CD4-positive, alpha-beta T cell treated with Interleukin-12 subunit alpha and Interleukin-12 subunit beta, for 1 hour (primary cell): ENCODE data around the gene PHYHIPL.

ENCODE experiments used
- DNase-seq: peaks from one replicate; pipeline ENCODE4 v3.0.0-alpha.2; 2020

PHYHIPL gene

DNA sequence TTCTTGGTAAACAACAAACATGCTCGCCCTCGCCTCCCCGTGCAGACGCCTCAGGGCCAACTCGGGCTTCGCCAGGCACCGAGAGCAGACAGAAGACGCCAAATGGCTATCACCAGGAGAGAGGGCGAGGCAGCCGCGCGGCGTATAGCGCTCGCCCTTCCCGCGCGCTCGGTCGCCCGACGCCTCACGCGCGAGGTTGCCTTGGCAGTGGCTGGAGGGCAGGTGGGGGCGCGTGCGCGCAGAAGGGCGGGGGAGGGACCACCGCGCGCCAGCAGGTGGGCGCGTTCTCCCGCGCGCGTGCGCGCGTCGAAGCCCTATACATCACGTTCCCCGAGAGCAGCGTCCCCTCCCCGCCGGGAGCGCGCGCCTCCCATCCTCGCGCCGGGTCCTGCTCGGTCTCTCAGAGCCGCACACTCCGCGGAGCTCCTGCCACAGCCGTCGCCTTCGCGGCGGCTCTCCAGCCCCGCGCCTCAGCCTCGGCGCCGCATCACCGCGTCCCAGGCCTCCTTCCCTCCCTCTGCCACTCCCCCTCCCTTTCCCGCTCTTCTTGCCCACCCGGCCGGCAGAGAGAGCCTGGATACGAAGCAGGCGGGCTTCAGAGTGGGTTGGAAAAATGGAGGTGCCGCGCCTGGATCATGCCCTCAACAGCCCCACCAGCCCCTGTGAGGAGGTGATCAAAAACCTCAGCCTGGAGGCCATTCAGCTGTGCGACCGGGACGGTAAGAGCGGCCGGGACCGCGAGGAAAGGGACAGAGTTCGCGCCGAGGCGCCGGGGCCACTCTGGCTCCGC is at the start of gene PHYHIPL:
PHYHIPL (plus strand) TSS at position 403 of the 790 bp plus-strand sequence; CDS start at position 614, 211 bp downstream.
- DNase-seq, result no peak

DNA sequence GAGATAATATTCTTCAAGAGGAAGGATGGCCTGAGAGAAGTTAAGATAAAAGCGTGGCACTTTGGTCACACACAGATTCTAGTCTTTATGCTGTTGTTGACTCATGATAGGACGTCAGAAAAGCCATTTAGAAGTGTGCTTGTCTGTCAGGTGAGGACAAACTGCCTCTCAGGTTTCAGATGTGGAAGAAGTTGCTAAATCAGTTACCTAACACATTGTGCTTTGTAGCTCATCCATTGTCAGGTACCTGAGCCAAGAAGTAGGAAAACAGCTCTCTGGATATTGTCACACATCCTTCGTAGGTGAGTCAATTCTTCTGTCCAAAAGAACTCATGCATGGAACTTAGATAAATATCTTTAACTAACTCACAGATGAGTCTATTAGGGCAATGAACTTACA is 49.5 kb upstream of the PHYHIPL start:
- DNase-seq, result no peak

DNA sequence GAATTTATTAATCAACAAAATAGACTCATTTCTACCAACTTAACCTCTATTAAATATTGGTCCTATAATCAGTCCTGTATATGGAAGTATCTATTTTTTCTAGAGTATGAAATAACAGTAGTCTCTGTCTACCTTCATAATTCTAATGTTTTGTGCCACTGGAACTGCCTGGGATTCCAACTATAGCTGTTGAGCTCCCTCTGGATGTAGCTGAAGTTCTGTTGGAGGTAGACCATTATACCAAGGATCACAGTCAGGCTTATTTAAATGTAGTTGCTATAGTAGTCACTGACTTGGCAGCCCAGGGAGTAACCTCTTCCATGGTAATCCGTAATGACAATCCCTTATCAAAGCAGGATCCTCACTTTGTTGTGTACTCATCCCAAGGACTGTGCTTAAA is 48.5 kb upstream of the PHYHIPL start:
- DNase-seq, result no peak

DNA sequence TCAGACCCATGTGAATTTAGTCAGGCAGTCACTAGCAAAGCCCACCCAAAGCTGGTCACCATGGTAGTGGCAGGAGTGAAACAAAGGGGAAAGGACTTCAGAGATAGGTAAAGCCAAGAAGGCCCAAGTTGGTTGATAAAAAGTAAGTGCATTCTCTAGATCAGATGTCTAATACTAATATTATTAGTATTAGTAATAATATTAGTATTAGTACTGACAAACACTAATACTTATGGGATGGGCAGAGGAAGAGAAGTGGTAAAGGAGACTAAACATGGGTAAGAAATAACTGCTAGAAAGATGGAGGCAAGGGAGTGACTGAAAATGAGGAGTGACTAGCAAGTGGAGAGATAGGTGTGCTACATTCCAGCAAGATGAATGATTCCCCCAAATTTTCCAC is 46.6 kb upstream of the PHYHIPL start:
- DNase-seq, result no peak

DNA sequence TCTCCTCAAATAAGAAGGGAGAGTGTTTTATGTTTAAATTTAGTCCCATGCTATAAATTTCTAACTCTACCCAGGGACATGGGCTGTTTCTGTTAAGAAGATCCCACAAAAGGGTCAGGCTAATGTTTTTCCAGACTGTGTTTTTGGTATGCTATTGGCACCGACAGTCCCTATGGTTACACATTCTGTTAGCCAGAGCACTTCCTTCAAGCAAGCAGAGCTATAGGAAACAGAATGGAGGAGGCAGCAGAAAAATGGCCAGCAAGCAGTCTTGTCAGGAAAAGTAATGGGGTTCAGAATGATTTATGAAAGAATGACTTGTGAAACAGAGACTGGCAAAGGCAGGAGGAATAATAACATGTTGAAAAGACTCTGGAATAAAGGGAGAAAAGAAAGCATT is 44.8 kb upstream of the PHYHIPL start:
- no peak for DNase-seq

DNA sequence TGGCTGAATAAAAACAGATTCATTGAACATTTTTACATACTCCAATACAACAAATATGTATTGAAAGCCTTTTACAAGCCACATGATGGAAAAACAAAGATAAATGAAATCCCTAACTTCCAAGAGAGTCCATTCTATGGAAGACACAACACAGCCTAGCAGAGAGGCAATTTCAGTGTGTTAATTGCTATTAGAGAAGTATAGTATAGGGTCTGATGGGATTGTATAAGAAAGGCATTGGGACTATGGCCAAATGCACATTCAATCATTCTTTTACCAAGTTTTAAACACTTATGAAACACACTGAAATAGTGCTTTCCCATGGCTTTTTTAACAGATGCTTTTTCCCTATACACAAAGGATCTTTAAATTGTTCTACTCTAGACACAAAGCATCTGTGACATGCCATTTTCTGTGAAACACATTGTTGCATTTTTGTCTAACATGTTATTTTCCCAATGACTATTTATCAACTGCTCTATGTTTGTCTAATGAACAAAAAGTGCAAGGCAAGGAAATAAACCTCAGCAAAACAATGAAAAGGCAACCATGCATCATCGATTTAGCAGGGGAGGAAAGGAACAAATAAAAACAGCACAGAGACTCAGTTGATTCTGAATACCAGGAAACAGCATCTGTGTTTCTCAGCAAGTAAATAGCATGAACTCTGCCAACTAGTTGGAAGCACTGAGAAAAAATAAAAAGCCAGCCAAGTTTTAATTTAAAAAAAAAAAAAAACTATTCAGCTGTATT is 42.4 kb upstream of the PHYHIPL start:
- DNase-seq, result no peak

DNA sequence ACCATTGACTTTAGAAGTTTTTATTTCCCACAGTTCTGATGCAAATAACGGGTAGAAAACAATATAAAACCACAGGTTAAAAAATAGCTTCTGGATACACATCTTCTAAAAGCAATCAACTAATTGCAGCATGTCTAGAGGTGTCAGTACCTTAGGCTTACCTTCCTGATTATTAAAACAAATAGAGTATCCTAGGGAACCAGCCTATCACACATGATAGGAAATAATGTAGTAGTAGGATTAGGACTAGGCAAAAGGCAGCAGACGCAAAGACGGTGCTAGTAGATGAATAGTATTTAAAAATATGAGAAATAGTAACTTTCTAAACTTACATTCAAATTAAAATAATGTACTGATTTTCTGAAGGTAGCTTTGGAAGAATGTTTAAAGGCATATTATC is 41.7 kb upstream of the PHYHIPL start:
- no peak for DNase-seq

DNA sequence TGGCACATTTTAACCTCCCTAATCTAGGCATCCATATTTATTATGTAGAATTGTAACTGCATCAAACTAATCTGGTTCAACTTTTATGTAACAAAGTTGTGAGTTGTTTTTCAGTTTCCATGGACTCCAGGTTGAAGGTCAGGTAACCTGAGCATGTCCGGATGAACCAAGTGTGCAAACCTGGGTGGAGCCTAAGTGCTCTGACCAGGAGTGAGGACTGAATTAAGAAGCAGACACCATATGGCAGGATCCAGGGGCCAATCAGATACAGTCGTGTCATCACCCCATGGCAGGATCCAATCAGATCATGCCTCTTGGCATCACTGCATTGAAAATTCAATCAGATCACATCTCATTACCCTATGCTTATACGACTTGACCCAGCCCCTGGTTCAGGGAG is 41.2 kb upstream of the PHYHIPL start:
- DNase-seq, result no peak

DNA sequence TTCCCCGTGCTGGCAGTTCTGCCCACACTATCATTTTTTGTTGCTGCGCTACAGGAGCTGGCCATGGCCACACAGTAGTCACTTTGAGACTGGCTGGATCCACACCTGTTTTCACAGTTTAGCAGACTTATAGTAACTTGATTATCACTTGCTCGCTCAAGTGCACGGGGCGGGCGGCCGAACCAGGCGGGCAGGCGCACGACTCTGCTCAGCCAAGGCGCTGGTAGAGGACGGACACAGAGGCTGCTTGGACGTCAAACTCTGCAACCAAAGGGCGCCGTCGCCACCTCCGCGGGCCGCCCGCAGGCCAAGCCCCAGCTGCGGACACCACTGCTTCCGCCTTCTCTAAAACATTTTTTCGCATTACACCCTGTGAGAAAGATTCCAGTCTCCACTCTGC is 38.4 kb upstream of the PHYHIPL start:
- no peak for DNase-seq

DNA sequence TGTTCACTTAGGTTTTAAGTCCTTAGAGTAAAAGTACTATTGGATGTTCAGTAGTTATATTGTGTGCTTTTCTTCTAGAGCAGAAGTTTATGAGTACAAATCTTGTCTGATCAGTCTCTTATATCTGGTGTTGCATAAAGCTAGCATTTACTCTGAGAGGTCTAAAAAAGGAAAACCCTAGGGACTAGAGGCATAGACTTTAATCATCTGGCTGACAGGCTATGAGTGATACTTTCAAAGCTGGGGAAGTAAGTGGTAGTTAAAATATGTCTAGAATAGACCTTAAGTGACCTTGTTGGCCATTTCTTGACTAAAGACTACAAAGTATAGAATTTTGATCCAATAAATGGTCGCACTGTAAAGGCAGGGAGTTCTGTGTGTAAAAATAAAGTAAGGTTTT is 32.9 kb upstream of the PHYHIPL start:
- DNase-seq, result no peak

DNA sequence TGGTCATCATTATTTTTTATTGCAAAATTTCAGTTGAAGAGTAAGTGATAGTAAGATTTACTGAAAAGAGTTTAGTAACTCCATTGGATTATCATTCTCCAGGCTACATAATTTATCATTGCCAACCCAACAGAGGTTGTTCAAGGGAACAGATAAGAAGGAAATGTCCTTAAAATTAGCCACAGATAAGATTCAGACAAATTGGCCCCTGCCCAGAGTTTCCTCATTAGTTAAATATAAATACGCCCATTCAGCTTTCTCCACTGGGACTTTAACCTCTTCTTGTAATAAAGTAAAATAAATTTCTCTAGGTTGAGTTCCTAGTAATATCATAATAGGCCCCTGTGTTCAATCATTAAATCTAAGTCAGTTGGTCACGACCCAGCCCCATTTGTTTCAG is 27.7 kb upstream of the PHYHIPL start:
- DNase-seq, result no peak

DNA sequence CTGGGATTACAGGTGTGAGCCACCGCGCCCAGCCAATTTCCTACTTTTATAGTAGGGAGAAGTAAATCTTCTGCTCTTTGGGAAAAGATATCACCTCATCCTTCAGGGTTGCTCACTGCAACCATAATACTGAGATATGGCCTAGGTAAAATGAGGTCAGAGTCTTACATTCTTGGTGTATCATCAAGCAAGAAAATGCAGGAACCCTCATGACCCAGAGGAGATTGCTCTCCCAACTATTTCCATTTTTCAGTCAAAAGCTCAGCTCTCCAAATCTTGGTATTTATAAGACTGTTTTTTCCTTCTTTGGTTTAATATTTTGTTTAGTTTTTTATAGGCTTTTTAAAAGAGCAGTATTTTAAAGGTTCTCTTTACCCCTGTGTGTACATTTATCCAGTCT is 20.9 kb upstream of the PHYHIPL start:
- DNase-seq, result no peak

DNA sequence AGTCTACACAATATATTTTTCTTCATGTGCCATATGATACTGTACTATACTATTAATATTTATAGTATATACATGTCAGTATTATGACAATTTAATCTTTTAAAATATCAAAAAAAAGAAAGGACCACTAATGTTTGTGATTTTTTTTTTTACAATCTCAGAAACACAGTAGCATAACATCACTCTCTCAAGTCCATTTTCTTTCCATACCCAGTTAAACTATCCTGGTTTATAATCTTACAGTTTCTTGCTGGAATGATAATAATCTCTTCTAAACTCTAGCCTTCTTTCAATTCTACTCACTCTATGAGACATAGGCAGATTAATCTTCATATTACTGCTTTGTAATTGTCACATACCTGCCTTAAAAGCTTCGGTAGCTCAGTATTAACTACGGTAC is 8.9 kb upstream of the PHYHIPL start:
- DNase-seq, result no peak

DNA sequence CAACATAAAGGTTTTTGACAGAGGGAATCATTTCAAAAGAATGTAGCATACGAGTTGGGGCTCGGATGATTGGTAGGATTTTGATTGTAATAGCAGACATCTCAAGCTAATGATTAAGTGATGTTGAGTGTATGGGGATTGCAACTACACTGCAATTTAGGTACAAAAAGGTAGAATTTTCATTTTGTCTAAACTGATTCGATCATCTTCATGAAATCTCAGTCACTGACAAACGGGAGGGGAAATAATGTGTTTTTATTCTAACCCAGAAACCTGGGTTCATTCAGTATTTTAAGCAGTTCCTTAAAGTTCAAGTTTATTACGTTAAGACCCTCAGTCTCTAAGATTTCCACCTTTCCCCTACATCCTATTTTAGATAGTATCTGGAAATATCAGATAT is 3.9 kb upstream of the PHYHIPL start:
- DNase-seq, result no peak

DNA sequence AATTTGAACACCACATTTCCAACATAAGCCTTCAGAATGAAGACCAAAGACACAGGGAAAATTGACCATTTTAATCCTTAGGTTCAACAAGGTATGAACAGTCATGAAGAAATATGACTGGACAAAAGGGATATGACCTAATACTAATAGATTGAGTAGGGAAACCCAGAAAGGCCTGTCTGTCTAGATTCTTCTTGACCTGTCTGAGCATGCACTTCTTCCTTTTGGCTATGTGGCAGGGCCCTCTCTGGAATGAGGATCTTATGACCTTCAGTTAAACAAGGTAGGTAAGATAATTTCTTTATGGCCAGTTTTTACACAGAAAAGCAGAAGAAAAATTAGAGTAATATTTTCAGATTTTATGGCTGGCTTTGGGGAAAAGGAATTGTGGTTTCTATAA is 3.0 kb upstream of the PHYHIPL start:
- DNase-seq, result no peak

DNA sequence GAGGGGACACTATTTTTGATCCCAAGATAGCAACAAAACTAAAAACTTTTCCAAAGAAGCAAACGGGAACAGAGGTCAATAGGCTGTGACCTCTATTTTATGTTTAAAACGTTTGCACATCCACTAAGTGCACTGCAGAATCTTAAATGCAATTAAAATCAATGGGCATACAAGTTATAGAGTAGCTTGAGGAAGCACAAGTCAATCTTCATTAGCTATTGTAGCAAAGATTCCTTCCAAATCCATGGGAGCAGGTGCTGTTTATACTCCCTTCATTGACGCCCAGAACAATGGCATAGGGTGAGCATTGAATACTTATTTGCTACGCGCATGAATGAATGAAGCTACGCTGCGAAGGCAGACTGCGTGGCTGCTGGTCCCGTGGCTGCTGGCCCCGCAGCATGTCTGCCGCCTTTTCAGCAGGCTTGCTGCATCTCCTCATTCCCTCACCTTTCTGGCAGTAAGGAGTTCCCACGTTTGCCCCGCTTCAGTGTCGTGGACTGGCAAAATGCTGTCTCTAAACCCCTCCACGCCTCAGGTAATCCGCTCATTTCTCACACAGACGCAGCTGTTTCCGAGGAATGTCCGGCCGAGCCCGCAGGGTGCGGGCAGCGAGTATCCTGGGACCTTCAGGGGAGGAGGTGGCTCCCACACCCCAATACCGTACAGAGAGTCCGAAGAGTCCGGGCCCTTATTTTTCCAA is 754 bp upstream of the PHYHIPL start:
- no peak for DNase-seq

DNA sequence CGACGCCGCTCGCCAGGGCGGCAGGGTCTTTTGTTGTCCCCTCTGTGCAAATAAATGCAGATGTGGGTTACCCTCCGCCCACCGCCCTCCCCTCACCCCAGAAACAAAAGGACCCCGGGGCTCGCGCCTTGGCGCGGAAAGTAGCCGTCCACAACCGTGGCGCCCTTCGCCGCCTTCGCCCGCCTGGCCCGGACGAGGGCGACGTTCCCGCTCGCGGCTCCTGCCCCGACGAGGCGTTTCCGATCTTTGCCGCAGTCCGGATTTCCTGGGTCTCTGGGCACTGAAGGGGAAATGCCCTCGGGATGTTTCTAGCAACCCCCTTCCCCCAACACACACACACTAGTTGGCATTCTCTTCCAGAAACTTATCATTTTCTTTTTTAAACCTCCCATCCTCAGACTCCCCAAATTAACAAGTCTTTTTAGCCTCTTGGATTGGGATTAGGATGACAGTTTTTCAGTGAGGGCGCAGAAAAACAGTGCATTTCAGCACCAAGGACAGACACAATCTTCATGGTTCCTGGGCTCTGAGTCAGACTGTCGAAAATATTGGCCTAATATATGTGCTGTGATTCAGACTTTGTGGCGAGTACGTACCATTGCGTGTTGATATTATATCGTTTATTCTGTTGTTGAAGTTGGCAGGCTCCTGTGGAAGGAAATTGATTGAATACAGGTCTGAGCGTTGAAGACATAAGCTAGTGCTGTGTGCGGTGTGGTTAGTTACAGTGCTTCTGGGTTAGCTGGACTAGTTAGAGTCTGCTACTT is 771 bp downstream of the PHYHIPL start:
- DNase-seq, result no peak

DNA sequence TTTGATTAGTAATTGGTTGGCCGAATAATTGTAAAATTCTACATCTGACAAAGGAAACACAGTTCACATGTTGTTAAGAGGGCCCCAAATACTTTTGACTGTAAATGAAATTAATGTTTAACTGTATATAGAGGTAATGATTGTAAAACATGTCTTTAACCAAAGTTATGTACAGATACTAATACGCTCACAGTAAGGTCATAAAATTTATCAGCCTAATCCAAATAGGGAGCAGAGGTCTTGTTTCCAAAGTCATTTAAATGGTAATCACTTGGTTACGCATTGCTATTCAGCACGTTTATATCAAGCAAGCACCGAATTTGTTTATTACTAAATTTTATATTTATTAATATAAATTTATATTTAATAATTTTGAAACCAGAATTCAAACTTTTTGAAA is 1.4 kb downstream of the PHYHIPL start:
- no peak for DNase-seq

DNA sequence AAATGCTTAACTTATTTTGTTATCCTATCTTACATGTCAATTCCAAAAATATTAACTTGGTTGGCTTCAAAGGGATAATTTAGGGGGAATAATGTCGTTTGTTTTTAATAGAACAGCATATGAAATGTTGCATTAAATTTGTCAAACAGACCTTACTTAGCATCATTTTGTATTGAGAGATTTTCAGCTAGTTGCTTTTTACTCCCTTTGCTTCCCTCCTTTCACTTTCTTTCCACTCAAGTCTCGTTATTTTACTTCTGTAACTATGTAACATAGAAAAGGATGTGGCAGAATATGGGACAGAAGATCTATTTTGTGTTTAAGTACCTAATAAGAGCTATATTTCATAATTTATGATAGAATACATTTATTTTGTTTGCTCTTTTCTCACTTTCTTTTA is 2.6 kb downstream of the PHYHIPL start:
- no peak for DNase-seq

DNA sequence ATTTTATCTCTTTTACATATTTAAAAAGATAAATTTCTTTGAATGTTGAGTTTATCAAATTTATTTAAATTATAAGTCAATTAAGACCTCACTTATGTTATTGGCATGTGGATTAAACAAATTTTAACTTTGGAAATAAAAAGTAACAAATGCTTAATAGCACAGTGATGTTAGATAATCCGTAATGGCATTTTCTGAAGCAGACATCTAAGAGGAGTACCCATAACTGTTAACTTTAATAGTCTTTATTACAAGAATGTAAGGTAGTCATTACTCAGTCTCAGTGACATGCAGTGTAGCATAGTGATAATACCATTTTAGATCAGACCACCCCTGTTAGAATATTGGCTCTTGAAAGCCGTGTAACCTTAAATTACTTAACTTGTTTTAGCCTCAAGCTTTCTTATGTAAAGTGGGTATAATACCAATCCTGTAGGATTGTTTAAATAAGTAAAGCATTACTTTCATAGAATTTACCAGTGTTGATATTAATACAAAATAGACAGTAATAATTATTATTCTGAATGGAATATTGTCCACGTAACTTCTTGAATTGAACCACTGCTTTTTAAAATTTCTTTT is 4.3 kb downstream of the PHYHIPL start:
- no peak for DNase-seq

DNA sequence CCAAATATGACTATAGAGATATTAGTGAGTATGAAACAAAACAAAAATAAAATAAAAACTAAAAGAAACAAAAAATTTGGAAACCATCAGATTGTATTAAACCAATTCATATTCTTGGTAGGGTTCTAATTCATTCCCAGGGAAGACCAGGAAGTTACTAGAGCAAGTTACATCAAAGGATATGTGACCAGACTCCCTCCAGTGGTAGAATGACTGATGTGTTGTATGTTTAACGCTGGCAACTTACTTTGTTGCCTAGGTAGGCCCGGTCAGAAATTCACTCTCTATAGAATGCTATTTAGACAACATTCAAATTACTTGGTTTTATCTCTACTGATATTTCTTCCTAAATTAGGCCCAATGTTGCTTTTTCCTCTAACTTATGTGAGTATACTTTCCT is 5.2 kb downstream of the PHYHIPL start:
- DNase-seq, result no peak

DNA sequence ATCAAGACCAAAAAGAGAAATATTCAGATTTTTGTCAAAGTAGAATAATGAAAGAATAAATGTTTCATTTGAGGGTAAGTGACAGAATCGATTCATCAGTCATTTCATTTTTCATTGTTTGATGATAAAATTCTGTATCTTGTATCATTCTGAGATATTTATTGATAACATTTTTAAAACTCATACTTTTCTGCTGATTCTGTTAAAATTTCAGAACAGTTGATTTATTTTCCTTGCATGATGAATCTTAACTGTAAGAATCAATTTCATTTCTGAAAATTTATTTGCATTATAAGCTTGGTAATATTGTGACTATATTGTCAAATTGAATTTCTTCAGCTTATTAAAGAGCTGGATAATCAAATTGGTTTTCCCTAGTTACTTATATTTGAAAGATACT is 13.9 kb downstream of the PHYHIPL start:
- DNase-seq, result no peak

DNA sequence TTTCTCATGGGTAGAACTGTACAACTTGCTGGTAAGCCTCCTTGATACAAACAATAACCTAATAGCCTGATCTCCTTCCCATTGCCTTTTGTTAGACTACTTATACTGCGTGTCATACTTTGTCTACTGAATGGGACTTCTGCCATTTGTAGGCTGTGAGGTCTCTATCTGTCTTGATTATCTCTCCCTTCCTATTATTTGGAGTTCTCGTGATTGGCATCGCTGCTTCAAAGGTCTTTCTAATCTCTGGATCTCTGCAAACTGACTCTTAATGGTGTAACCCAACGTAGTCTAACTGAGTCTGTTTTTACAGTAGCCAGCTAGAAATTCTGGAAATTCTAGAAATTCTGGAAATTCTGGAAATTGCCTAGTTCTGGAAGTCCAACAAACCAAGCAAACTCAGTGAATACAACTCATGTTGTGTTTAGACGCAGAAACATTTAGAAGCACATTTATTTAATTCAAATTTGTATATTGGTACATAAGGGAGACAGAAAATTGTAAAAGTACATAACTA is 29.8 kb downstream of the PHYHIPL start:
- no peak for DNase-seq
